ENCODE measurements around the gene CCL5. TPM values are rescaled to one million over a fixed set of nuclear protein-coding genes. Genes with fewer than 3 reads are reported as not detected.

Gene CCL5
- total RNA-seq, 1 experiment from 2014 or later, result 0.34 TPM

GRCh38 chr17:35864853-35865252, 15.3 kb downstream of the CCL5 start:
- peaks cover 2 to 7% of the 10 kb centered on the region in 2 experiments; a peak in 3 of 4 replicates for H3K4me1 ChIP-seq (ENCODE audit: control insufficient read depth in 1 of 2, insufficient read depth in 2 of 2, low read length in 2 of 2)
- no peaks in the 10 kb centered on the region for H3K79me2 ChIP-seq (ENCODE audit: insufficient read depth, low read length)
- no peaks in the 10 kb centered on the region for H3K27me3 ChIP-seq (ENCODE audit: insufficient read depth, low read length)
- H3K9me2 ChIP-seq (ENCODE audit: insufficient read depth), result no peaks in the 10 kb centered on the region
- no peak overlapping the region for H3K9ac ChIP-seq (ENCODE audit: low read length)
- CTCF ChIA-PET, result no interaction called here
- no peak overlapping the region for H2AFZ ChIP-seq (ENCODE audit: low read depth, low read length, poor library complexity, severe bottlenecking)
- no peak for DNase-seq (ENCODE audit: low read depth, low spot score)
- H3K9me3 ChIP-seq (ENCODE audit: control insufficient read depth in 1 of 2, insufficient read depth in 1 of 2, low read depth in 1 of 2, low read length in 2 of 2), result no peaks in the 10 kb centered on the region
- RAD21 ChIA-PET (ENCODE audit: low non-redundant PET in 1 of 2, low total read pairs in 2 of 2, uncharacterized antibody in 2 of 2, unreplicated experiment in 2 of 2), result no interaction called here
- no peak overlapping the region for H3K27ac ChIP-seq (ENCODE audit: low read depth, low read length)
- POLR2A ChIA-PET, result no interaction called here
- no peak overlapping the region for H3K4me2 ChIP-seq (ENCODE audit: low read length)
- H3K4me3 ChIP-seq (replicated peaks in 1 of 2; ENCODE audit: low read depth in 1 of 2, low read length in 2 of 2), result no peak overlapping the region
- no TSS peak for BruUV-seq (replicated peaks)
- TF ChIP-seq REST (IDR thresholded peaks at IDR 0.05; ENCODE audit: low read depth) (no peak), ZBTB33 (IDR thresholded peaks at IDR 0.05; ENCODE audit: extremely low read depth, insufficient replicate concordance, low read length) (no peak), MAX (IDR thresholded peaks at IDR 0.05) (no peak), JUND (IDR thresholded peaks at IDR 0.05) (no peak), YY1 (IDR thresholded peaks at IDR 0.05; ENCODE audit: extremely low read depth, insufficient replicate concordance, low read depth, low read length) (no peak), EZH2phosphoT487 (IDR thresholded peaks at IDR 0.05; ENCODE audit: borderline replicate concordance) (no peak)
- no peaks in the 10 kb centered on the region for H4K20me1 ChIP-seq (ENCODE audit: insufficient read depth)
- ATAC-seq, result no peak
- intact Hi-C loops (cut with micrococcal nuclease), result no loop called here
- H3K36me3 ChIP-seq (ENCODE audit: control insufficient read depth in 1 of 2, insufficient read depth in 2 of 2, low read length in 2 of 2), result no peaks in the 10 kb centered on the region

All from HCT116 (cell line).